Renal cortex interstitium (tissue), 15 donors: Measurements from ENCODE around the gene ASF1A. TPM values are rescaled to one million over a fixed set of nuclear protein-coding genes. Genes with fewer than 3 reads are reported as not detected.
"Not testable (repeated sequence)": the region's sequence is repeated elsewhere in the genome, so short reads cannot be mapped to it uniquely, and the experiment has no call there.

Experiments used
- DNase-seq, 11 donors: peaks; one replicate each; pipeline ENCODE4 v3.0.0-alpha.2; 2013; ENCODE audit warnings: low read depth in 9 of 11, low spot score in 4 of 11; ENCODE audit errors: extremely low read depth in 1 of 11
- long read RNA-seq, 16 experiments: transcript quantifications; one replicate each; lab custom pipeline, GENCODE V29; 2026
- polyA plus RNA-seq, 3 donors: library from polyadenylated mRNA; unstranded; fragments of 120-200 nt; gene quantifications; one replicate each; pipeline ENCODE4 v1.2.1, GENCODE V29; 2013; ENCODE audit not compliant: insufficient read length in 3 of 3

The ASF1A gene
- 10 to 100 TPM; 32.5 to 43.2 (median 34.9) TPM for polyA plus RNA-seq
- long read RNA-seq, donor 1, transcript ASF1A-201 (4 exons, 2,362 nt): major isoform, 34 of 34 reads
- long read RNA-seq, donor 1, partial matches to known transcripts: 0 of 34 reads
- long read RNA-seq, donor 1, other reads (novel, unspliced or antisense): 0 of 34 reads
- long read RNA-seq, donor 2, transcript ASF1A-201 (4 exons, 2,362 nt): major isoform, 11 of 11 reads
- long read RNA-seq, donor 2, partial matches to known transcripts: 0 of 11 reads
- long read RNA-seq, donor 2, other reads (novel, unspliced or antisense): 0 of 11 reads
- long read RNA-seq, donor 3, transcript ASF1A-201 (4 exons, 2,362 nt): major isoform, 29 of 29 reads
- long read RNA-seq, donor 3, partial matches to known transcripts: 0 of 29 reads
- long read RNA-seq, donor 3, other reads (novel, unspliced or antisense): 0 of 29 reads
- long read RNA-seq, donor 4, transcript ASF1A-201 (4 exons, 2,362 nt): major isoform, 11 of 11 reads
- long read RNA-seq, donor 4, partial matches to known transcripts: 0 of 11 reads
- long read RNA-seq, donor 4, other reads (novel, unspliced or antisense): 0 of 11 reads
- long read RNA-seq, donor 5: 0 reads
- long read RNA-seq, donor 6, transcript ASF1A-201 (4 exons, 2,362 nt): major isoform, 16 of 24 reads
- long read RNA-seq, donor 6, partial matches to known transcripts: 8 of 24 reads
- long read RNA-seq, donor 6, other reads (novel, unspliced or antisense): 0 of 24 reads
- long read RNA-seq, donor 7, transcript ASF1A-201 (4 exons, 2,362 nt): major isoform, 26 of 26 reads
- long read RNA-seq, donor 7, partial matches to known transcripts: 0 of 26 reads
- long read RNA-seq, donor 7, other reads (novel, unspliced or antisense): 0 of 26 reads
- long read RNA-seq, donor 8: 0 reads
- long read RNA-seq, donor 9, transcript ASF1A-201 (4 exons, 2,362 nt): major isoform, 26 of 31 reads
- long read RNA-seq, donor 9, partial matches to known transcripts: 5 of 31 reads
- long read RNA-seq, donor 9, other reads (novel, unspliced or antisense): 0 of 31 reads
- long read RNA-seq, donor 10, transcript ASF1A-201 (4 exons, 2,362 nt): major isoform, 24 of 24 reads
- long read RNA-seq, donor 10, partial matches to known transcripts: 0 of 24 reads
- long read RNA-seq, donor 10, other reads (novel, unspliced or antisense): 0 of 24 reads
- long read RNA-seq, donor 11, transcript ASF1A-201 (4 exons, 2,362 nt): major isoform, 16 of 16 reads
- long read RNA-seq, donor 11, partial matches to known transcripts: 0 of 16 reads
- long read RNA-seq, donor 11, other reads (novel, unspliced or antisense): 0 of 16 reads
- long read RNA-seq, donor 12, transcript ASF1A-201 (4 exons, 2,362 nt): major isoform, 12 of 13 reads
- long read RNA-seq, donor 12, partial matches to known transcripts: 0 of 13 reads
- long read RNA-seq, donor 12, other reads (novel, unspliced or antisense): 0 of 13 reads
- long read RNA-seq, donor 13: 0 reads
- long read RNA-seq, donor 14, transcript ASF1A-201 (4 exons, 2,362 nt): major isoform, 23 of 23 reads
- long read RNA-seq, donor 14, partial matches to known transcripts: 0 of 23 reads
- long read RNA-seq, donor 14, other reads (novel, unspliced or antisense): 0 of 23 reads
- long read RNA-seq, donor 15, transcript ASF1A-201 (4 exons, 2,362 nt): major isoform, 10 of 10 reads
- long read RNA-seq, donor 15, partial matches to known transcripts: 0 of 10 reads
- long read RNA-seq, donor 15, other reads (novel, unspliced or antisense): 0 of 10 reads
- long read RNA-seq, donor 16, transcript ASF1A-201 (4 exons, 2,362 nt): major isoform, 51 of 52 reads
- long read RNA-seq, donor 16, partial matches to known transcripts: 0 of 52 reads
- long read RNA-seq, donor 16, other reads (novel, unspliced or antisense): 0 of 52 reads

- peak; percentile 93 to 99 (median 96) for DNase-seq
Observed at GRCh38 chr6:118893807-118894424, at the start of gene ASF1A. ASF1A (plus strand) TSS chr6:118894152; CDS start chr6:118894414, 262 bp downstream.

- no peak for DNase-seq
Observed at GRCh38 chr6:118844915-118845314, 49.0 kb upstream of the ASF1A start.

GRCh38 chr6:118853408-118853807 lies 40.5 kb upstream of the ASF1A start:
- DNase-seq: no peak

GRCh38 chr6:118856301-118856700 lies 37.7 kb upstream of the ASF1A start:
- no peak for DNase-seq

GRCh38 chr6:118859517-118860064 lies 34.4 kb upstream of the ASF1A start:
- DNase-seq: no peak

GRCh38 chr6:118860363-118860762 lies 33.6 kb upstream of the ASF1A start:
- DNase-seq: no peak

GRCh38 chr6:118860880-118861279 lies 33.1 kb upstream of the ASF1A start:
- DNase-seq: no peak

GRCh38 chr6:118862443-118862842 lies 31.5 kb upstream of the ASF1A start:
- no peak for DNase-seq

GRCh38 chr6:118864341-118865099 lies 29.4 kb upstream of the ASF1A start:
- no peak for DNase-seq

- DNase-seq: no peak
Observed at GRCh38 chr6:118865100-118865391, 28.9 kb upstream of the ASF1A start.

- DNase-seq: no peak
Observed at GRCh38 chr6:118867181-118867580, 26.8 kb upstream of the ASF1A start.

- DNase-seq: not testable (repeated sequence)
Observed at GRCh38 chr6:118868901-118869300, 25.1 kb upstream of the ASF1A start.

- no peak for DNase-seq
Observed at GRCh38 chr6:118869350-118869749, 24.6 kb upstream of the ASF1A start.

- DNase-seq: peak in 1 of 11 donors; percentile 4
Observed at GRCh38 chr6:118869894-118870589, 23.9 kb upstream of the ASF1A start.

GRCh38 chr6:118871331-118871730 lies 22.6 kb upstream of the ASF1A start:
- no peak for DNase-seq

- DNase-seq: no peak
Observed at GRCh38 chr6:118872318-118872717, 21.6 kb upstream of the ASF1A start.
